NCI-H446 (cell line): ENCODE results near the gene RSRP1.
"Not testable (repeated sequence)": the region's sequence is repeated elsewhere in the genome, so short reads cannot be mapped to it uniquely, and the experiment has no call there.

Experiments used
- DNase-seq, 2 experiments: peaks; one replicate each; lab custom pipeline; 2025; lab: John Stamatoyannopoulos, UW

RSRP1 gene

GRCh38 chr1:25257196-25257595 lies 9.9 kb upstream of the RSRP1 start:
- DNase-seq: no peak

- DNase-seq: no peak
These were observed 9.3 kb upstream of the RSRP1 start for GRCh38 chr1:25256578-25256965.

GRCh38 chr1:25255706-25256577 lies 8.7 kb upstream of the RSRP1 start:
- DNase-seq: no peak

GRCh38 chr1:25253911-25254310 lies 6.7 kb upstream of the RSRP1 start:
- no peak for DNase-seq

GRCh38 chr1:25247829-25248754 lies 838 bp upstream of the RSRP1 start:
- no peak for DNase-seq

- no peak for DNase-seq
These were observed 642 bp downstream of the RSRP1 start for GRCh38 chr1:25246600-25247023.

DNA sequence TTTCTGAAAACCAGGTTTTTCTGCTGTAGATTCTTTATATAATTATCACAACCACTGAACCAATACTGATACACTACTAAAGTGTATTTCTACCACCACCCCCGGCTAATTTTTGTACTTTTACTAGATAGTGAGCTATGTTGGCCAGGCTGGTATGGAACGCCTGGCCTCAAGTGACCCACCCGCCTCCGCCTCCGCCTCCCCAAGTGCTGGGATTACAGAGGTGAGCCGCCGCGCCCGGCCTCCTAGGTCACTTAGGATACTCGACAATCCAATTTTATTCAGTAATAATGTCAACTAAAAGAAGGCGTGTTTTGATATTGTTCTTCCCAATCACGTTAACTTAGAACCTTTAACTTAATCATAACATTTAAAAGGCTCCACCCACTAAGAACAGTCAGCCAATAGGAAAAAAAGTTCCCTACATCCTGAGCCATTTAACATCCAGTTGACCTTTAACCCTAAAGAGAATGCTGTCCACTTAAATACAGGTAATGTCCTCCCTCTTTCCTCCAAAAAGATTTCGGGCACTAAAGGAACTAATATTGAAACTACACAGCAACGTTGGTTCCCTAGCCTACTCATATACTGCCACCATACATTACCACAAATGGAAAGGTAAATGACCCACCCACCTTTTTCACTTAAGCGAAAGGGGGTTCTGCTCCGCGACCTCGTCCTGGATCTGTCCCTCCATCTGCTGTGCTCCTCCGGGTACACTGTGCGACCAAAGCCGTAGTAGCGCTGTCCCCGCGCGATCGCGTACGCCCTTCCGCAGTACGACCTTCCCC lies 1.2 kb downstream of the RSRP1 start:
- no peak for DNase-seq

- DNase-seq: no peak
These were observed 1.9 kb downstream of the RSRP1 start for GRCh38 chr1:25245393-25245792.

GRCh38 chr1:25243907-25244306 lies 3.3 kb downstream of the RSRP1 start:
- DNase-seq: no peak

GRCh38 chr1:25239681-25240541 lies 7.3 kb downstream of the RSRP1 start:
- DNase-seq: no peak

GRCh38 chr1:25238046-25238445 lies 9.2 kb downstream of the RSRP1 start:
- DNase-seq: no peak

GRCh38 chr1:25236261-25236660 lies 11.0 kb downstream of the RSRP1 start:
- not testable (repeated sequence) for DNase-seq

DNA sequence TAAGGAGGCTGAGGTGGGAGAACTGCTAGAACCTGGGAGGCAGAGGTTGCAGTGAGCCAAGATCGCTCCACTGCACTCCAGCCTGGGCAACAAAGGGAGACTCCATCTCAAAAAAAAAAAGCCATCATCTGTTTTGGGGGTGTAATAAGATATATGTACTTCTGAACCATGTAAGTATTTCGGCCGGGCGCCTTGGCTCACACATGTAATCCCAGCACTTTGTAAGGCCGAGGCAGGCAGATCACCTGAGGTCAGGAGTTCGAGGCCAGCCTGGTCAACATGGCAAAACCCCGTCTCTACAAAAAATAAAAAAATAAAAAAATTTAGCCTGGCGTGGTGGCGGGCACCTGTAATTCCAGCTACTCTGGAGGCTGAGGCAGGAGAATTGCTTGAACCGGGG lies 11.8 kb downstream of the RSRP1 start:
- not testable (repeated sequence) for DNase-seq

DNA sequence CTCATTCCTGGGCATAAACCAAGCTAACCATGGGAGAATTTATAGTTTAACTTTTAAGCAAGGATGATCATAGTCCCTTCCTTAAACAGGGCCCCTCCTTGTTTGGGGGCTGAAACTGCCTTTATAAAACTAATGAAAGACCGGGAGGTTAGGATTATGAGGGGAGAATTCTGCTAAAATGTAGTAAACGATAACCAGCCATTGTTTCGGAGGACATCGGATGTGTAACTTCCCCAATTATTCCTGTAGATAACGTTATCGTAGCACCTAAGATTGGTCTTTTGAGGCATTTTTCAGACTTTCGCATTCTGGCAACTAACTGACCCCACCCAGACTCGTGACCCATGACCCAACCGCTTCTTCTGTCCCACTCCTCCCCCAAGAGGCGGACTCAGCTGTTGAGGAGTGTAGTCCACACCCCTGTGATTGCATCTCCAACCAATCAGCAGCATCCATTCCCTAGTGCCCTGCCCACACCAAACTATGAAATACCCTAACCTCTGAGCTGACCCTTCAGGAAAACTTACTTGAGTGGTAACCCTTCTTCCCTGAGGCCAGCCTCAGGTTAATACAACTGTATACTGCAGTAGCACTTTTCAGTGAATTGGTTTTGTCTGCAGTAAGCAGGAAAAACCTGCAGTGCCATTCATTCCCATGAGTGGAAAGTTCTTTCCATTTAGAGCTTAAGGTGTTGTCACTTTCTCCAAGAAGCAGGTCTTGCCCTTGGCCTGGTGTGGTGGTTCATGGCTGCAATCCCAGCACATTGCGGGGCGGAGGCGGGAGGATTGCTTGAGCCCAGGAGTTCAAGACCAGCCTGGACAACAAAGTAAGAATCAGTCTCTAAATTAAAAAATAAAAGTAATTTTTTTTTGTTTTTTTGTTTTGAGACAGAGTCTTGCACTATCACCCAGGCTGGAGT lies 14.1 kb downstream of the RSRP1 start:
- DNase-seq: peak; percentile 60 to 76

- peak; percentile 96 to 97 for DNase-seq
These were observed 15.0 kb downstream of the RSRP1 start, which contains the start of gene SYF2 for GRCh38 chr1:25232027-25232865. Gene SYF2 (minus strand): TSS chr1:25232502. CDS start chr1:25232467, 35 bp downstream.

GRCh38 chr1:25223471-25223870 lies 23.8 kb downstream of the RSRP1 start:
- no peak for DNase-seq

- DNase-seq: no peak
These were observed 24.6 kb downstream of the RSRP1 start for GRCh38 chr1:25222606-25223005.

GRCh38 chr1:25220666-25221065 lies 26.6 kb downstream of the RSRP1 start:
- no peak for DNase-seq
